CD4-positive, alpha-beta T cell (primary cell): ENCODE results near the gene TEX50. TPM values are rescaled to one million over a fixed set of nuclear protein-coding genes. Genes with fewer than 3 reads are reported as not detected.
"Not testable (repeated sequence)": the region's sequence is repeated elsewhere in the genome, so short reads cannot be mapped to it uniquely, and the experiment has no call there.

Source experiments
- ATAC-seq: fragments of 200-7000 bp; cut with Tn5 transposase; one replicate; pipeline ENCODE4 v1.10.0; 2022; ENCODE audit warnings: mild to moderate bottlenecking; ENCODE audit not compliant: poor library complexity
- CTCF ChIA-PET: fragments of 350-600 bp; sonication (Branson Sonifier 250); formaldehyde crosslinking; loops from one replicate; lab custom pipeline; 2021; ENCODE audit warnings: antibody characterized with exemption, inconsistent platforms; lab: Charles Lee
- POLR2A ChIA-PET: fragments of 350-600 bp; sonication (Branson Sonifier 250); formaldehyde crosslinking; loops from one replicate; lab custom pipeline; 2021; ENCODE audit warnings: antibody characterized with exemption, inconsistent platforms; lab: Charles Lee
- DNase-seq, 14 experiments: peaks; one replicate each; pipeline ENCODE4 v3.0.0-alpha.2; 2013 to 2020; ENCODE audit warnings: mixed read lengths in 2 of 14
- H3K27ac ChIP-seq, 2 donors: one replicate each; pipeline versions ENCODE4 v1.5.1 to v1.7.0; 2013; ENCODE audit warnings: low read length in 2 of 2, low read depth in 1 of 2, mild to moderate bottlenecking in 1 of 2
- H3K27me3 ChIP-seq, 2 experiments: 1 replicate in 1 of 2; 2 replicates in 1 of 2; pipeline versions ENCODE4 v1.6.1 to v1.7.0; 2013; ENCODE audit warnings: low read length in 2 of 2, control low read depth in 1 of 2, mild to moderate bottlenecking in 1 of 2, moderate library complexity in 1 of 2; ENCODE audit not compliant: insufficient read depth in 2 of 2, control insufficient read depth in 1 of 2
- H3K36me3 ChIP-seq: one replicate; pipeline ENCODE4 v1.6.1; 2013; ENCODE audit warnings: low read length, control low read depth; ENCODE audit not compliant: insufficient read depth
- H3K4me1 ChIP-seq: one replicate; pipeline ENCODE4 v1.6.1; 2013; ENCODE audit warnings: low read length, control low read depth; ENCODE audit not compliant: insufficient read depth
- H3K4me3 ChIP-seq: one replicate; pipeline ENCODE4 v1.5.1; 2013; ENCODE audit warnings: mild to moderate bottlenecking, low read length, moderate library complexity
- H3K9me3 ChIP-seq, 2 experiments: 1 replicate in 1 of 2; 2 replicates in 1 of 2; pipeline versions ENCODE4 v1.6.1 to v1.7.0; 2013; ENCODE audit warnings: low read length in 2 of 2, mild to moderate bottlenecking in 2 of 2, control low read depth in 1 of 2, moderate library complexity in 1 of 2; ENCODE audit not compliant: control insufficient read depth in 1 of 2, insufficient read depth in 1 of 2
- H3K27ac Mint-ChIP-seq: one replicate; pipeline ENCODE4 v1.8.0; 2020; ENCODE audit warnings: mixed read lengths
- H3K27me3 Mint-ChIP-seq: one replicate; pipeline ENCODE4 v1.8.0; 2021; ENCODE audit warnings: mixed read lengths
- H3K36me3 Mint-ChIP-seq: one replicate; pipeline ENCODE4 v1.8.0; 2021; ENCODE audit warnings: low read depth, mixed read lengths
- H3K4me1 Mint-ChIP-seq: one replicate; pipeline ENCODE4 v1.8.0; 2021; ENCODE audit warnings: low read depth, mixed read lengths
- H3K4me3 Mint-ChIP-seq: one replicate; pipeline ENCODE4 v1.8.0; 2020; ENCODE audit warnings: mild to moderate bottlenecking, mixed read lengths
- H3K9me3 Mint-ChIP-seq: one replicate; pipeline ENCODE4 v1.8.0; 2020; ENCODE audit warnings: mixed read lengths
- CTCF ChIP-seq: fragments of 200-600 bp; IDR thresholded peaks from one replicate; pipeline ENCODE4 v1.8.0; 2022; ENCODE audit warnings: antibody characterized with exemption, mild to moderate bottlenecking
- intact Hi-C, 2 experiments: fragments of 100-400 bp; cut with DNase I in 1 of 2; cut with micrococcal nuclease in 1 of 2; formaldehyde crosslinking; loops; one replicate each; pipeline versions ENCODE4 v1.15.1 to v1.9.0; 2023 to 2025; cut with DNase I, micrococcal nuclease
- total RNA-seq, 174 experiments: library from RNA in 2 of 174; stranded (reverse) in 2 of 174; gene quantifications; one replicate each; pipeline ENCODE4 v1.2.3 and lab custom pipeline; 2021 to 2026

TEX50 gene
- total RNA-seq, 2 experiments from 2014 or later, result not detected

- Histone ChIP-seq H3K27me3 (no peaks in the 10 kb centered on the region), H3K4me1 (no peaks in the 10 kb centered on the region), H3K27ac (no peak overlapping the region), H3K9me3 (peaks cover 0 to 6% of the 10 kb centered on the region in 2 experiments), H3K4me3 (no peak overlapping the region), H3K36me3 (no peaks in the 10 kb centered on the region)
- no peak for ATAC-seq
- Mint-ChIP-seq H3K4me3 (no peak overlapping the region), H3K36me3 (no peaks in the 10 kb centered on the region), H3K9me3 (no peaks in the 10 kb centered on the region), H3K27me3 (no peaks in the 10 kb centered on the region), H3K27ac (no peak overlapping the region), H3K4me1 (no peaks in the 10 kb centered on the region)
- intact Hi-C loops, result no loop called here
- CTCF ChIA-PET, result no interaction called here
- DNase-seq, result no peak
- no peak for TF ChIP-seq CTCF
- POLR2A ChIA-PET, result interaction anchor here (0.6 kb wide), 1 partner anchor 110 kb away, joined by 3 read pairs; no protein-coding TSS in a partner anchor
Measured at GRCh38 chr1:173608503-173609216, 26.5 kb upstream of the TEX50 start.

GRCh38 chr1:173613086-173613485 is 22.1 kb upstream of the TEX50 start:
- H3K4me1 Mint-ChIP-seq, DNase-seq, H3K4me1 ChIP-seq, H3K4me3 Mint-ChIP-seq, H3K4me3 ChIP-seq, H3K27me3 Mint-ChIP-seq, H3K36me3 Mint-ChIP-seq, H3K9me3 Mint-ChIP-seq, CTCF ChIA-PET, H3K27ac Mint-ChIP-seq, POLR2A ChIA-PET, ATAC-seq, H3K36me3 ChIP-seq, H3K27me3 ChIP-seq, intact Hi-C loops, H3K27ac ChIP-seq: not testable (repeated sequence)
- H3K9me3 ChIP-seq, result peaks cover 11 to 18% of the 10 kb centered on the region in 2 experiments

GRCh38 chr1:173616859-173617258 is 18.3 kb upstream of the TEX50 start:
- Mint-ChIP-seq H3K27ac (no peak overlapping the region), H3K9me3 (peaks cover 18% of the 10 kb centered on the region), H3K36me3 (peaks cover 22% of the 10 kb centered on the region), H3K27me3 (peaks cover 9% of the 10 kb centered on the region), H3K4me3 (no peak overlapping the region), H3K4me1 (no peaks in the 10 kb centered on the region)
- POLR2A ChIA-PET, result no interaction called here
- Histone ChIP-seq H3K9me3 (peaks cover 18 to 21% of the 10 kb centered on the region in 2 experiments), H3K36me3 (no peaks in the 10 kb centered on the region), H3K27me3 (no peaks in the 10 kb centered on the region), H3K4me1 (no peaks in the 10 kb centered on the region), H3K4me3 (no peak overlapping the region), H3K27ac (no peak overlapping the region)
- intact Hi-C loops, result no loop called here
- no peak for ATAC-seq
- DNase-seq, result peak in 1 of 14 experiments; percentile 10
- CTCF ChIA-PET, result no interaction called here
- TF ChIP-seq CTCF, result no peak
